ENCODE results near the gene PDE11A. TPM values are rescaled to one million over a fixed set of nuclear protein-coding genes. Genes with fewer than 3 reads are reported as not detected.

Gene PDE11A
- total RNA-seq, 1 experiment from 2014 or later, result 1.4 TPM

GRCh38 chr2:177600917-177601316 lies 471.7 kb downstream of the PDE11A start:
- no peak for DNase-seq
- Mint-ChIP-seq H3K27ac (ENCODE audit: unreplicated experiment) (no peak overlapping the region), H3K4me3 (ENCODE audit: low read depth, unreplicated experiment) (no peak overlapping the region), H3K4me1 (ENCODE audit: low read depth, unreplicated experiment) (peaks cover 39% of the 10 kb centered on the region), H3K27me3 (ENCODE audit: unreplicated experiment) (no peaks in the 10 kb centered on the region), H3K36me3 (ENCODE audit: insufficient read depth, unreplicated experiment) (no peaks in the 10 kb centered on the region), H3K9me3 (ENCODE audit: low read depth, unreplicated experiment) (peaks cover 2% of the 10 kb centered on the region)
- no peak for TF ChIP-seq CTCF (IDR thresholded peaks at IDR 0.05; ENCODE audit: unreplicated experiment)
- BruUV-seq (replicated peaks), result no TSS peak
- intact Hi-C loops (cut with micrococcal nuclease; ENCODE audit: unreplicated experiment), result no loop called here
- CTCF ChIA-PET, result interaction anchor here (0.7 kb wide), 1 partner anchor 1979 kb away, joined by 3 read pairs; no protein-coding TSS in a partner anchor

- H3K9me3 Mint-ChIP-seq (ENCODE audit: low read depth, unreplicated experiment), result peaks cover 2% of the 10 kb centered on the region
- no TSS peak for BruUV-seq (replicated peaks)
- no peaks in the 10 kb centered on the region for H3K27me3 Mint-ChIP-seq (ENCODE audit: unreplicated experiment)
- CTCF ChIA-PET, result interaction anchor here (0.7 kb wide), 1 partner anchor 27 kb away, joined by 5 read pairs; no protein-coding TSS in a partner anchor
- intact Hi-C loops (cut with micrococcal nuclease; ENCODE audit: unreplicated experiment), result no loop called here
- no peak overlapping the region for H3K4me3 Mint-ChIP-seq (ENCODE audit: low read depth, unreplicated experiment)
- no peak overlapping the region for H3K27ac Mint-ChIP-seq (ENCODE audit: unreplicated experiment)
- H3K4me1 Mint-ChIP-seq (ENCODE audit: low read depth, unreplicated experiment), result peaks cover 39% of the 10 kb centered on the region
- no peak for TF ChIP-seq CTCF (IDR thresholded peaks at IDR 0.05; ENCODE audit: unreplicated experiment)
- H3K36me3 Mint-ChIP-seq (ENCODE audit: insufficient read depth, unreplicated experiment), result no peaks in the 10 kb centered on the region
- DNase-seq, result no peak
Observed at GRCh38 chr2:177599956-177600355, 472.6 kb downstream of the PDE11A start.

- intact Hi-C loops (cut with micrococcal nuclease; ENCODE audit: unreplicated experiment), result no loop called here
- no peaks in the 10 kb centered on the region for H3K27me3 Mint-ChIP-seq (ENCODE audit: unreplicated experiment)
- H3K27ac Mint-ChIP-seq (ENCODE audit: unreplicated experiment), result no peak overlapping the region
- peak; percentile 28 for DNase-seq
- peaks cover 2% of the 10 kb centered on the region for H3K9me3 Mint-ChIP-seq (ENCODE audit: low read depth, unreplicated experiment)
- CTCF ChIA-PET, result no interaction called here
- TF ChIP-seq CTCF (IDR thresholded peaks at IDR 0.05; ENCODE audit: unreplicated experiment), result no peak
- no peak overlapping the region for H3K4me3 Mint-ChIP-seq (ENCODE audit: low read depth, unreplicated experiment)
- no peaks in the 10 kb centered on the region for H3K36me3 Mint-ChIP-seq (ENCODE audit: insufficient read depth, unreplicated experiment)
- no TSS peak for BruUV-seq (replicated peaks)
- H3K4me1 Mint-ChIP-seq (ENCODE audit: low read depth, unreplicated experiment), result peaks cover 37% of the 10 kb centered on the region
Observed at GRCh38 chr2:177599139-177599688, 473.4 kb downstream of the PDE11A start.

GRCh38 chr2:177598326-177599138 lies 474.0 kb downstream of the PDE11A start:
- no peaks in the 10 kb centered on the region for H3K27me3 Mint-ChIP-seq (ENCODE audit: unreplicated experiment)
- H3K4me1 Mint-ChIP-seq (ENCODE audit: low read depth, unreplicated experiment), result peaks cover 40% of the 10 kb centered on the region
- no peaks in the 10 kb centered on the region for H3K36me3 Mint-ChIP-seq (ENCODE audit: insufficient read depth, unreplicated experiment)
- TF ChIP-seq CTCF (IDR thresholded peaks at IDR 0.05; ENCODE audit: unreplicated experiment), result no peak
- BruUV-seq (replicated peaks), result no TSS peak
- no peak for DNase-seq
- intact Hi-C loops (cut with micrococcal nuclease; ENCODE audit: unreplicated experiment), result no loop called here
- no peak overlapping the region for H3K4me3 Mint-ChIP-seq (ENCODE audit: low read depth, unreplicated experiment)
- peaks cover 2% of the 10 kb centered on the region for H3K9me3 Mint-ChIP-seq (ENCODE audit: low read depth, unreplicated experiment)
- no peak overlapping the region for H3K27ac Mint-ChIP-seq (ENCODE audit: unreplicated experiment)
- CTCF ChIA-PET, result no interaction called here

Measured in Calu3 (cell line).